Measurements from ENCODE around the gene KIAA0513. TPM values are rescaled to one million over a fixed set of nuclear protein-coding genes. Genes with fewer than 3 reads are reported as not detected.

Gene KIAA0513
- total RNA-seq, 1 experiment from 2014 or later = 7.8 TPM

DNA sequence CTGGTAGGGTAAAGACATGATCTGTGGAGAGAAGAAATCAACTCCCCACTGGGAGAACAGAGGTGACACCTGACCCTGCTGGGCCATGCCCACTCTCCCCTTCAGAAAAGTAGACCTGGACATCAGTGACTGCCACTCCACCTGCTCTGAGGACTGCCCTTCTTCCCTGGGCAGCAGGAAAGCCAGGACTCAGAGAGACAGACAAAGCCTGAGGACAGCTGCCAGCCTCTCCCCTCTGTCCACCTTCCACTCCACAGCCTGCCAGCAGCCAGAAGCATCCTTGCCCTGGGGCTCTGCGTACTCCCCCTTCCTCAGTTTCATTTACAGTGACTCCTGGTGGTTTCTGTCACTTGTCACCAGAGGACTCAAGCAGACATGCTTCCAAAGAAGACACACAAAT is 40.7 kb upstream of the KIAA0513 start:
- no peak overlapping the region for H3K27ac Mint-ChIP-seq
- ATAC-seq = no peak
- POLR2A ChIA-PET = no interaction called here
- TF ChIP-seq RORB (CRISPR knock-in tag; IDR thresholded peaks at IDR 0.05) = no peak
- TF ChIP-seq NR3C1 (CRISPR knock-in tag; conservative IDR thresholded peaks at IDR 0.05; ENCODE audit: low read depth) = no peak
- TF ChIP-seq CREM (CRISPR knock-in tag; IDR thresholded peaks at IDR 0.05) = no peak
- TF ChIP-seq ERG (CRISPR knock-in tag; IDR thresholded peaks at IDR 0.05) = no peak
- no peak for TF ChIP-seq ELF4 (CRISPR knock-in tag; IDR thresholded peaks at IDR 0.05; ENCODE audit: low read depth)
- TF ChIP-seq ZNF138 (CRISPR knock-in tag; conservative IDR thresholded peaks at IDR 0.05) = no peak
- TF ChIP-seq MAX (CRISPR knock-in tag; IDR thresholded peaks at IDR 0.05) = no peak
- TF ChIP-seq NFYB (CRISPR knock-in tag; conservative IDR thresholded peaks at IDR 0.05; ENCODE audit: low read depth) = no peak
- TF ChIP-seq, protein P1, sequence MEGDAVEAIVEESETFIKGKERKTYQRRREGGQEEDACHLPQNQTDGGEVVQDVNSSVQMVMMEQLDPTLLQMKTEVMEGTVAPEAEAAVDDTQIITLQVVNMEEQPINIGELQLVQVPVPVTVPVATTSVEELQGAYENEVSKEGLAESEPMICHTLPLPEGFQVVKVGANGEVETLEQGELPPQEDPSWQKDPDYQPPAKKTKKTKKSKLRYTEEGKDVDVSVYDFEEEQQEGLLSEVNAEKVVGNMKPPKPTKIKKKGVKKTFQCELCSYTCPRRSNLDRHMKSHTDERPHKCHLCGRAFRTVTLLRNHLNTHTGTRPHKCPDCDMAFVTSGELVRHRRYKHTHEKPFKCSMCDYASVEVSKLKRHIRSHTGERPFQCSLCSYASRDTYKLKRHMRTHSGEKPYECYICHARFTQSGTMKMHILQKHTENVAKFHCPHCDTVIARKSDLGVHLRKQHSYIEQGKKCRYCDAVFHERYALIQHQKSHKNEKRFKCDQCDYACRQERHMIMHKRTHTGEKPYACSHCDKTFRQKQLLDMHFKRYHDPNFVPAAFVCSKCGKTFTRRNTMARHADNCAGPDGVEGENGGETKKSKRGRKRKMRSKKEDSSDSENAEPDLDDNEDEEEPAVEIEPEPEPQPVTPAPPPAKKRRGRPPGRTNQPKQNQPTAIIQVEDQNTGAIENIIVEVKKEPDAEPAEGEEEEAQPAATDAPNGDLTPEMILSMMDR (IDR thresholded peaks at IDR 0.05) = no peak
- no peak for TF ChIP-seq GABPB1 (CRISPR knock-in tag; IDR thresholded peaks at IDR 0.05)
- no peak for TF ChIP-seq KAT7 (CRISPR knock-in tag; IDR thresholded peaks at IDR 0.05; ENCODE audit: borderline replicate concordance)
- no peak for TF ChIP-seq NFATC4 (CRISPR knock-in tag; IDR thresholded peaks at IDR 0.05)
- no peak for TF ChIP-seq ZNF263 (CRISPR knock-in tag; IDR thresholded peaks at IDR 0.05; ENCODE audit: low read depth)
- TF ChIP-seq EMX1 (CRISPR knock-in tag; IDR thresholded peaks at IDR 0.05) = no peak
- no peak for TF ChIP-seq SOX15 (CRISPR knock-in tag; IDR thresholded peaks at IDR 0.05)
- TF ChIP-seq ZNF232 (CRISPR knock-in tag; IDR thresholded peaks at IDR 0.05) = no peak
- TF ChIP-seq, protein P2, sequence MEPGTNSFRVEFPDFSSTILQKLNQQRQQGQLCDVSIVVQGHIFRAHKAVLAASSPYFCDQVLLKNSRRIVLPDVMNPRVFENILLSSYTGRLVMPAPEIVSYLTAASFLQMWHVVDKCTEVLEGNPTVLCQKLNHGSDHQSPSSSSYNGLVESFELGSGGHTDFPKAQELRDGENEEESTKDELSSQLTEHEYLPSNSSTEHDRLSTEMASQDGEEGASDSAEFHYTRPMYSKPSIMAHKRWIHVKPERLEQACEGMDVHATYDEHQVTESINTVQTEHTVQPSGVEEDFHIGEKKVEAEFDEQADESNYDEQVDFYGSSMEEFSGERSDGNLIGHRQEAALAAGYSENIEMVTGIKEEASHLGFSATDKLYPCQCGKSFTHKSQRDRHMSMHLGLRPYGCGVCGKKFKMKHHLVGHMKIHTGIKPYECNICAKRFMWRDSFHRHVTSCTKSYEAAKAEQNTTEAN (CRISPR knock-in tag; IDR thresholded peaks at IDR 0.05) = no peak
- no peak for TF ChIP-seq ZNF416 (CRISPR knock-in tag; IDR thresholded peaks at IDR 0.05)
- no peak for TF ChIP-seq SMAD3 (CRISPR knock-in tag; IDR thresholded peaks at IDR 0.05; ENCODE audit: borderline replicate concordance)
- TF ChIP-seq NR2C2 (CRISPR knock-in tag; IDR thresholded peaks at IDR 0.05) = no peak
- H3K4me1 Mint-ChIP-seq = no peaks in the 10 kb centered on the region
- no peak for DNase-seq (ENCODE audit: low spot score)
- CTCF ChIA-PET = no interaction called here
- peaks cover 45% of the 10 kb centered on the region for H3K36me3 Mint-ChIP-seq
- H3K4me3 Mint-ChIP-seq = no peak overlapping the region
- H3K9me3 Mint-ChIP-seq = no peaks in the 10 kb centered on the region
- no peaks in the 10 kb centered on the region for H3K27me3 Mint-ChIP-seq (ENCODE audit: low read depth)

DNA sequence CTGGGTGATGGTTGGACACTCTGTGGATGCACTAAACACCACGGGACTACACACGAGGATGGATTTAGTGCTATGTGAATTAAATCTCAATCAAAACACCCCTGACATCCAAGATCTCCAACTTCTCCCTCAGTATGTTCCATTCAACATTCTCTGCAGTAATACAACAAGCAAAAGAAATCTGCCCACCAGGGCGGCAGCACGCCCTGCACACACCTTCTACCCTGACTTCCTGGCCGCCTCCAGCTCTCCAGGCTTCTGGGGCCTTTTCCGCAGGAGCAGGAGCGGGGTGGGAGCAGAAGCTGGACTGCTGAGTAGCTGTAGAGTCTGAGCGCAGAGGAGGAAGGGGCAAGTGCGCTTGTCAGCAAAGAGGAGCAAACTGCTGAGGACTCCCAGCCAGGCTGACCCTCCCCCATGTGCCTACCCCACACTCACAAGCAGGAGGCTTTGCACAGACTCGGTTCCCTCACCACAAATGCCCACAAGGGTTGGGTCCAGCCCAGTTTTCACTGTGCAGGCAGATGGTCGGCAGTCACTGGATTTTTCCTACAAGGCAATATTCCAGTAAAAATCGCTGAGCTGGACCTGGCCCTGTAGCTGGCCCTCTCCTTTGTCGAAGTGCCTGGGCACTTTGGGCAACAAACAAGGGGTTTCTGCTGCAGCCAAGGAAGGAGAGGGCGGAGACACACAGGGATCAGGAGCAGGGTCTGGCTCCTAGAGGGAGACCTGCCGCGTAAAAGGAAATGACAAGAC is 39.1 kb upstream of the KIAA0513 start:
- Mint-ChIP-seq H3K27ac (0 out of 2 replicates have a peak overlapping the region, but pooled peaks have one; percentile 16), H3K4me1 (no peaks in the 10 kb centered on the region), H3K4me3 (no peak overlapping the region), H3K36me3 (peaks cover 48% of the 10 kb centered on the region), H3K9me3 (no peaks in the 10 kb centered on the region), H3K27me3 (ENCODE audit: low read depth) (no peaks in the 10 kb centered on the region)
- no peak for ATAC-seq
- ChIA-PET CTCF (interaction anchor here (0.7 to 1.9 kb wide), 3 partner anchors 18 to 316 kb away, joined by 3 to 5 read pairs (median 3); no protein-coding TSS in a partner anchor), POLR2A (no interaction called here)
- DNase-seq (ENCODE audit: low spot score) = no peak
- TF ChIP-seq SP1 (CRISPR knock-in tag; conservative IDR thresholded peaks at IDR 0.05) (no peak), EMX1 (CRISPR knock-in tag; IDR thresholded peaks at IDR 0.05) (no peak), NFE2L1 (CRISPR knock-in tag; IDR thresholded peaks at IDR 0.05) (no peak), ZBTB21 (CRISPR knock-in tag; IDR thresholded peaks at IDR 0.05; ENCODE audit: borderline replicate concordance) (no peak), NR2C2 (CRISPR knock-in tag; IDR thresholded peaks at IDR 0.05) (no peak), ZNF121 (CRISPR knock-in tag; IDR thresholded peaks at IDR 0.05) (no peak), PRDM15 (CRISPR knock-in tag; IDR thresholded peaks at IDR 0.05) (no peak)

All from WTC11 (cell line).